ENCODE results near the gene DCAF11.

- no peak for TF ChIP-seq CTCF (conservative IDR thresholded peaks at IDR 0.05; ENCODE audit: low read depth, low read length)
- TF ChIP-seq EZH2phosphoT487 (IDR thresholded peaks at IDR 0.05; ENCODE audit: borderline replicate concordance, low read length), result no peak
- no peak for TF ChIP-seq EZH2 (IDR thresholded peaks at IDR 0.05; ENCODE audit: low read length, unreplicated experiment)
These were observed 17.9 kb upstream of the DCAF11 start for GRCh38 chr14:24096545-24097181.
